ENCODE measurements around the gene PCDHAC2. TPM values are rescaled to one million over a fixed set of nuclear protein-coding genes. Genes with fewer than 3 reads are reported as not detected.

PCDHAC2 gene
- total RNA-seq, 2 experiments from 2014 or later: not detected

GRCh38 chr5:140998921-140999410 lies 32.7 kb downstream of the PCDHAC2 start:
- Mint-ChIP-seq H3K4me1 (no peaks in the 10 kb centered on the region), H3K27ac (no peak overlapping the region), H3K4me3 (no peak overlapping the region), H3K27me3 (peaks cover 19% of the 10 kb centered on the region), H3K9me3 (peaks cover 3% of the 10 kb centered on the region), H3K36me3 (ENCODE audit: low read depth) (no peaks in the 10 kb centered on the region)
- no peak for DNase-seq
- ChIA-PET CTCF (no interaction called here), POLR2A (no interaction called here)

- no peak for DNase-seq
- CTCF ChIA-PET: interaction anchor here (0.7 kb wide), 1 partner anchor 38 kb away, joined by 3 read pairs; no protein-coding TSS in a partner anchor
- POLR2A ChIA-PET: no interaction called here
- no peaks in the 10 kb centered on the region for H3K4me1 Mint-ChIP-seq
- no peak overlapping the region for H3K4me3 Mint-ChIP-seq
- H3K27me3 Mint-ChIP-seq: peaks cover 19% of the 10 kb centered on the region
- H3K9me3 Mint-ChIP-seq: peaks cover 3% of the 10 kb centered on the region
- H3K27ac Mint-ChIP-seq: no peak overlapping the region
- no peaks in the 10 kb centered on the region for H3K36me3 Mint-ChIP-seq (ENCODE audit: low read depth)
Measured at GRCh38 chr5:141001446-141001843, 35.2 kb downstream of the PCDHAC2 start.

GRCh38 chr5:141001844-141002604 lies 35.7 kb downstream of the PCDHAC2 start:
- peaks cover 19% of the 10 kb centered on the region for H3K27me3 Mint-ChIP-seq
- ChIA-PET CTCF (no interaction called here), POLR2A (no interaction called here)
- H3K4me3 Mint-ChIP-seq: no peak overlapping the region
- H3K27ac Mint-ChIP-seq: no peak overlapping the region
- no peaks in the 10 kb centered on the region for H3K36me3 Mint-ChIP-seq (ENCODE audit: low read depth)
- H3K9me3 Mint-ChIP-seq: peaks cover 3% of the 10 kb centered on the region
- no peaks in the 10 kb centered on the region for H3K4me1 Mint-ChIP-seq
- no peak for DNase-seq

- Mint-ChIP-seq H3K4me1 (no peaks in the 10 kb centered on the region), H3K27me3 (peaks cover 19% of the 10 kb centered on the region), H3K9me3 (peaks cover 3% of the 10 kb centered on the region), H3K36me3 (ENCODE audit: low read depth) (no peaks in the 10 kb centered on the region), H3K27ac (no peak overlapping the region), H3K4me3 (no peak overlapping the region)
- CTCF ChIA-PET: no interaction called here
- POLR2A ChIA-PET: no interaction called here
- DNase-seq: no peak
Measured at GRCh38 chr5:141002605-141002965, 36.3 kb downstream of the PCDHAC2 start.

GRCh38 chr5:141003031-141003430 lies 36.8 kb downstream of the PCDHAC2 start:
- Mint-ChIP-seq H3K36me3 (ENCODE audit: low read depth) (no peaks in the 10 kb centered on the region), H3K4me3 (no peak overlapping the region), H3K27me3 (peaks cover 17% of the 10 kb centered on the region), H3K4me1 (no peaks in the 10 kb centered on the region), H3K27ac (no peak overlapping the region), H3K9me3 (peaks cover 3% of the 10 kb centered on the region)
- ChIA-PET POLR2A (no interaction called here), CTCF (no interaction called here)
- DNase-seq: no peak

GRCh38 chr5:141003791-141004611 lies 37.7 kb downstream of the PCDHAC2 start:
- H3K27ac Mint-ChIP-seq: no peak overlapping the region
- ChIA-PET POLR2A (no interaction called here), CTCF (no interaction called here)
- no peak for DNase-seq
- H3K9me3 Mint-ChIP-seq: peaks cover 3% of the 10 kb centered on the region
- no peaks in the 10 kb centered on the region for H3K4me1 Mint-ChIP-seq
- peaks cover 17% of the 10 kb centered on the region for H3K27me3 Mint-ChIP-seq
- no peaks in the 10 kb centered on the region for H3K36me3 Mint-ChIP-seq (ENCODE audit: low read depth)
- H3K4me3 Mint-ChIP-seq: no peak overlapping the region

- H3K27ac Mint-ChIP-seq: no peak overlapping the region
Measured at GRCh38 chr5:141007791-141008190, 41.5 kb downstream of the PCDHAC2 start.

GRCh38 chr5:141010047-141010793 lies 43.9 kb downstream of the PCDHAC2 start:
- ChIA-PET POLR2A (no interaction called here), CTCF (no interaction called here)
- no peak overlapping the region for H3K4me3 Mint-ChIP-seq
- H3K4me1 Mint-ChIP-seq: no peaks in the 10 kb centered on the region
- H3K27me3 Mint-ChIP-seq: no peaks in the 10 kb centered on the region
- no peak for DNase-seq
- no peaks in the 10 kb centered on the region for H3K9me3 Mint-ChIP-seq
- H3K27ac Mint-ChIP-seq: no peak overlapping the region
- H3K36me3 Mint-ChIP-seq (ENCODE audit: low read depth): no peaks in the 10 kb centered on the region

More at GRCh38 chr5:141007791-141008190, 41.5 kb downstream of the PCDHAC2 start:
- ChIA-PET CTCF (interaction anchor here (0.7 kb wide), 1 partner anchor 15 kb away, joined by 3 read pairs; no protein-coding TSS in a partner anchor), POLR2A (interaction anchor here (0.6 kb wide), 1 partner anchor 13 kb away, joined by 3 read pairs; no protein-coding TSS in a partner anchor)
- no peak for DNase-seq
- Mint-ChIP-seq H3K36me3 (ENCODE audit: low read depth) (no peaks in the 10 kb centered on the region), H3K4me1 (no peaks in the 10 kb centered on the region), H3K9me3 (no peaks in the 10 kb centered on the region), H3K27me3 (no peaks in the 10 kb centered on the region), H3K4me3 (no peak overlapping the region)

- CTCF ChIA-PET: no interaction called here
- no peak for DNase-seq
- Mint-ChIP-seq H3K27ac (no peak overlapping the region), H3K36me3 (ENCODE audit: low read depth) (no peaks in the 10 kb centered on the region), H3K9me3 (no peaks in the 10 kb centered on the region), H3K4me1 (no peaks in the 10 kb centered on the region), H3K4me3 (no peak overlapping the region), H3K27me3 (no peaks in the 10 kb centered on the region)
- POLR2A ChIA-PET: no interaction called here
Measured at GRCh38 chr5:141017943-141018342, 51.7 kb downstream of the PCDHAC2 start.

Other genes with a start within 250 kb of the PCDHAC2 start
- not detected for gene PCDHA1, start 180.3 kb upstream of the PCDHAC2 start, total RNA-seq
- not detected for gene PCDHA2, start 171.6 kb upstream of the PCDHAC2 start, total RNA-seq
- not detected for gene PCDHA3, start 165.4 kb upstream of the PCDHAC2 start, total RNA-seq
- not detected for gene PCDHA4, start 159.4 kb upstream of the PCDHAC2 start, total RNA-seq
- gene PCDHA5, start 144.9 kb upstream of the PCDHAC2 start, total RNA-seq: not detected
- gene PCDHA6, start 138.5 kb upstream of the PCDHAC2 start, total RNA-seq: not detected
- not detected for gene PCDHA7, start 132.2 kb upstream of the PCDHAC2 start, total RNA-seq
- gene PCDHA8, start 125.3 kb upstream of the PCDHAC2 start, total RNA-seq: not detected
- gene PCDHA9, start 118.1 kb upstream of the PCDHAC2 start, total RNA-seq: not detected
- gene PCDHA10, start 110.6 kb upstream of the PCDHAC2 start, total RNA-seq: not detected
- gene PCDHA11, start 97.5 kb upstream of the PCDHAC2 start, total RNA-seq: not detected
- not detected for gene PCDHA12, start 91.2 kb upstream of the PCDHAC2 start, total RNA-seq
- not detected for gene PCDHA13, start 84.4 kb upstream of the PCDHAC2 start, total RNA-seq
- gene PCDHAC1, start 40.2 kb upstream of the PCDHAC2 start, total RNA-seq: not detected
- gene PCDHB1, start 84.9 kb downstream of the PCDHAC2 start, total RNA-seq: not detected
- not detected for gene PCDHB2, start 128.1 kb downstream of the PCDHAC2 start, total RNA-seq
- gene PCDHB3, start 134.0 kb downstream of the PCDHAC2 start, total RNA-seq: not detected
- not detected for gene PCDHB4, start 155.3 kb downstream of the PCDHAC2 start, total RNA-seq
- gene PCDHB5, start 168.7 kb downstream of the PCDHAC2 start, total RNA-seq: not detected
- not detected for gene PCDHB6, start 183.6 kb downstream of the PCDHAC2 start, total RNA-seq
- gene PCDHB7, start 206.2 kb downstream of the PCDHAC2 start, total RNA-seq: not detected
- not detected for gene PCDHB8, start 211.3 kb downstream of the PCDHAC2 start, total RNA-seq
- not detected for gene PCDHB16, start 215.9 kb downstream of the PCDHAC2 start, total RNA-seq
- not detected for gene PCDHB9, start 220.7 kb downstream of the PCDHAC2 start, total RNA-seq
- not detected for gene PCDHB10, start 225.9 kb downstream of the PCDHAC2 start, total RNA-seq
- gene PCDHB11, start 233.2 kb downstream of the PCDHAC2 start, total RNA-seq: not detected
- not detected for gene PCDHB12, start 242.2 kb downstream of the PCDHAC2 start, total RNA-seq
- not detected for gene PCDHB13, start 247.4 kb downstream of the PCDHAC2 start, total RNA-seq